SK-N-SH treated with all-trans-retinoic acid at 6 μM for 48 hours (cell line): Measurements from ENCODE around the gene PRKAG1.

Source experiments
- ATAC-seq: fragments of 200-7000 bp; cut with Tn5 transposase; 3 replicates; pipeline ENCODE4 v1.9.1; 2020; ENCODE audit warnings: mild to moderate bottlenecking, moderate library complexity
- ARNTL ChIP-seq: fragments of 450-650 bp; formaldehyde crosslinking; IDR thresholded peaks from 2 replicates; pipeline ENCODE4 v1.5.0; 2020; ENCODE audit warnings: low read depth, mild to moderate bottlenecking, moderate library complexity, borderline replicate concordance
- BACH2 ChIP-seq: fragments of 250-450 bp; sonication (Bioruptor Pico); IDR thresholded peaks from 2 replicates; pipeline ENCODE4 v1.9.0; 2021; ENCODE audit warnings: mild to moderate bottlenecking, borderline replicate concordance
- CREB5 ChIP-seq: fragments of 250-450 bp; sonication (Bioruptor Pico); IDR thresholded peaks from 2 replicates; pipeline ENCODE4 v1.5.1; 2020; ENCODE audit warnings: low read depth, mild to moderate bottlenecking, moderate library complexity
- CSDC2 ChIP-seq: fragments of 250-450 bp; sonication (Bioruptor Pico); IDR thresholded peaks from 2 replicates; pipeline ENCODE4 v1.5.0; 2020; ENCODE audit warnings: mild to moderate bottlenecking, moderate library complexity
- CSRNP3 ChIP-seq: fragments of 250-450 bp; sonication (Bioruptor Pico); IDR thresholded peaks from 2 replicates; pipeline ENCODE4 v1.5.1; 2021; ENCODE audit warnings: mild to moderate bottlenecking, moderate library complexity
- ESRRG ChIP-seq: fragments of 250-450 bp; sonication (Bioruptor Pico); IDR thresholded peaks from 2 replicates; pipeline ENCODE4 v1.6.1; 2021; ENCODE audit warnings: mild to moderate bottlenecking
- GLIS3 ChIP-seq: fragments of 250-450 bp; sonication (Bioruptor Pico); IDR thresholded peaks from 2 replicates; pipeline ENCODE4 v1.5.0; 2020; ENCODE audit warnings: mild to moderate bottlenecking, moderate library complexity
- ISL1 ChIP-seq: fragments of 250-450 bp; sonication (Bioruptor Pico); IDR thresholded peaks from 2 replicates; pipeline ENCODE4 v2.1.2; 2022; ENCODE audit warnings: mild to moderate bottlenecking, moderate library complexity
- OSR1 ChIP-seq: fragments of 250-450 bp; sonication (Bioruptor Pico); IDR thresholded peaks from 2 replicates; pipeline ENCODE4 v1.8.0; 2022; ENCODE audit warnings: moderate library complexity, mild to moderate bottlenecking, inconsistent platforms
- PATZ1 ChIP-seq: fragments of 250-450 bp; sonication (Bioruptor Pico); IDR thresholded peaks from 2 replicates; pipeline ENCODE4 v1.8.0; 2020; ENCODE audit warnings: mild to moderate bottlenecking, moderate library complexity, borderline replicate concordance
- POU6F1 ChIP-seq: fragments of 250-450 bp; sonication (Bioruptor Pico); IDR thresholded peaks from 2 replicates; pipeline ENCODE4 v1.8.0; 2021; ENCODE audit warnings: low read depth, mild to moderate bottlenecking, moderate library complexity, borderline replicate concordance
- PPARA ChIP-seq: fragments of 250-450 bp; sonication (Bioruptor Pico); IDR thresholded peaks from 2 replicates; pipeline ENCODE4 v1.5.0; 2020; ENCODE audit warnings: mild to moderate bottlenecking, borderline replicate concordance
- RARB ChIP-seq: fragments of 250-450 bp; sonication (Bioruptor Pico); IDR thresholded peaks from 2 replicates; pipeline ENCODE4 v1.8.0; 2021; ENCODE audit warnings: mild to moderate bottlenecking, moderate library complexity
- SNAI2 ChIP-seq: fragments of 250-450 bp; sonication (Bioruptor Pico); IDR thresholded peaks from 2 replicates; pipeline ENCODE4 v1.5.0; 2020; ENCODE audit warnings: mild to moderate bottlenecking, moderate library complexity
- TCF4 ChIP-seq: fragments of 250-450 bp; sonication (Bioruptor Pico); IDR thresholded peaks from 2 replicates; pipeline ENCODE4 v1.8.0; 2021; ENCODE audit warnings: mild to moderate bottlenecking, moderate library complexity, borderline replicate concordance
- TOX ChIP-seq: fragments of 250-450 bp; sonication (Bioruptor Pico); IDR thresholded peaks from 2 replicates; pipeline ENCODE4 v1.8.0; 2021; ENCODE audit warnings: mild to moderate bottlenecking, moderate library complexity, borderline replicate concordance
- TSHZ2 ChIP-seq: fragments of 250-450 bp; sonication (Bioruptor Pico); IDR thresholded peaks from 2 replicates; pipeline ENCODE4 v1.5.0; 2020; ENCODE audit warnings: mild to moderate bottlenecking, moderate library complexity
- ZC3H10 ChIP-seq: fragments of 250-450 bp; sonication (Bioruptor Pico); IDR thresholded peaks from 2 replicates; pipeline ENCODE4 v1.5.1; 2021; ENCODE audit warnings: mild to moderate bottlenecking, moderate library complexity
- ZFP3 ChIP-seq: fragments of 250-450 bp; sonication (Bioruptor Pico); IDR thresholded peaks from 2 replicates; pipeline ENCODE4 v1.5.0; 2020; ENCODE audit warnings: mild to moderate bottlenecking, moderate library complexity
- ZFP30 ChIP-seq: fragments of 450-650 bp; formaldehyde crosslinking; IDR thresholded peaks from 2 replicates; pipeline ENCODE4 v1.5.0; 2022; ENCODE audit warnings: mild to moderate bottlenecking, moderate library complexity
- ZNF565 ChIP-seq: fragments of 450-650 bp; formaldehyde crosslinking; conservative IDR thresholded peaks from 2 replicates; pipeline ENCODE4 v1.5.0; 2020; ENCODE audit warnings: low read depth, mild to moderate bottlenecking, moderate library complexity
- ZNF70 ChIP-seq: fragments of 450-650 bp; formaldehyde crosslinking; IDR thresholded peaks from 2 replicates; pipeline ENCODE4 v1.5.0; 2020; ENCODE audit warnings: mild to moderate bottlenecking, moderate library complexity
- ZNF8 ChIP-seq: fragments of 450-650 bp; formaldehyde crosslinking; IDR thresholded peaks from 2 replicates; pipeline ENCODE4 v1.5.0; 2020; ENCODE audit warnings: mild to moderate bottlenecking, moderate library complexity

Gene PRKAG1

GRCh38 chr12:48993787-48994186 lies 24.8 kb downstream of the PRKAG1 start:
- no peak for ATAC-seq
- TF ChIP-seq ZFP30 (CRISPR knock-in tag) (no peak), BACH2 (CRISPR knock-in tag) (no peak), ZFP3 (CRISPR knock-in tag) (no peak), ARNTL (no peak), TOX (CRISPR knock-in tag) (no peak), TSHZ2 (CRISPR knock-in tag) (no peak), CSRNP3 (CRISPR knock-in tag) (no peak), RARB (CRISPR knock-in tag) (no peak), ZNF70 (no peak), ZNF565 (no peak), POU6F1 (CRISPR knock-in tag) (no peak), OSR1 (no peak), CSDC2 (CRISPR knock-in tag) (no peak), ZC3H10 (CRISPR knock-in tag) (no peak), SNAI2 (no peak), ISL1 (CRISPR knock-in tag) (no peak), ZNF8 (CRISPR knock-in tag) (no peak), TCF4 (CRISPR knock-in tag) (no peak), CREB5 (CRISPR knock-in tag) (no peak), PATZ1 (CRISPR knock-in tag) (no peak)

GRCh38 chr12:48991247-48992050 lies 27.1 kb downstream of the PRKAG1 start:
- ATAC-seq: no peak
- TF ChIP-seq CREB5 (CRISPR knock-in tag): no peak
- TF ChIP-seq RARB (CRISPR knock-in tag): no peak
- TF ChIP-seq CSRNP3 (CRISPR knock-in tag): no peak
- TF ChIP-seq GLIS3 (CRISPR knock-in tag): no peak
- TF ChIP-seq TCF4 (CRISPR knock-in tag): no peak
- no peak for TF ChIP-seq POU6F1 (CRISPR knock-in tag)
- TF ChIP-seq ZNF8 (CRISPR knock-in tag): no peak
- no peak for TF ChIP-seq BACH2 (CRISPR knock-in tag)
- no peak for TF ChIP-seq ARNTL
- no peak for TF ChIP-seq TOX (CRISPR knock-in tag)
- no peak for TF ChIP-seq ESRRG (CRISPR knock-in tag)
- no peak for TF ChIP-seq PPARA (CRISPR knock-in tag)
- no peak for TF ChIP-seq PATZ1 (CRISPR knock-in tag)
